HG03045 (cell line): Measurements from ENCODE around the gene SRMS.
"Not testable (repeated sequence)": the region's sequence is repeated elsewhere in the genome, so short reads cannot be mapped to it uniquely, and the experiment has no call there.

Experiments
- ATAC-seq: cut with Tn5 transposase; IDR thresholded peaks from one replicate; pipeline ENCODE4 v1.9.1; 2021; ENCODE audit warnings: mild to moderate bottlenecking, moderate library complexity; ENCODE audit not compliant: unreplicated experiment

Gene SRMS

GRCh38 chr20:63579017-63579694, 31.6 kb upstream of the SRMS start:
- no peak for ATAC-seq

DNA sequence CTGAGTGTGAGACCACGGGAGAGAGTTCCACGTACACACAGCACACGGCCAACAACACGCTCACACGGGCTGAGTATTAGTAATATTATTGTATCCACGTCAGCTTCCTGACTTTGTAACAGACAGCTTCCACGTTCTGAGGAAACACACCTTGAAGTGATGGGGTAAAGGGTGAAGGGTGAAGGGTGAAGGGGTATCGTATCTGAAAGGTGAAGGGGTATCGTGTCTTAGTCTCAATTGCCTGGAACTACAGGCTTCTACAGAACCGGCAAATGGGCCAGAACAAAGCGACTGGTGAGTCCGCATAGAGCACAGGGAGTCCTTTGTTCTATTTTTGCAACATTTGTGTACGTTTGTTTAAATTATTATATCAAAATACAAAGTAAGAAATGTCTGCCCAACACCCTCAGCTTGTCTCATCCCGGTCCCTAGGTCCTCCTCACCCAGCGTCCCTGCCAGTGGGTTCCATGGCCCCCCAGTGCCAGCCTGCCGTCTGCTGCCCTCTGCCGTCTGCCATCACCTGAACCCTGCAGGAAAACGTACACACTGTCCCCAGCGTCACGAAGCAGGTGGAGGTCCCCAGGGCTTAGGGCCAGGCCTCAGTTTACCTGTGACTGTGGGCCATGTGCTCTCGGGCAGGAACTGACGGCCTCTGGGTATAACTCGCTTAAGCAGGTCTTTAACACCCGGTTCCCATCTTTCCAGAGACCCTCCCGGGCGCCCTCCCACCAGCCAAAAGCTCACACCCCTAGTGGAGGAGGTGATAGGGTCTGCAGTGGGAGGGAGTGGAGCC, 30.9 kb upstream of the SRMS start:
- no peak for ATAC-seq

DNA sequence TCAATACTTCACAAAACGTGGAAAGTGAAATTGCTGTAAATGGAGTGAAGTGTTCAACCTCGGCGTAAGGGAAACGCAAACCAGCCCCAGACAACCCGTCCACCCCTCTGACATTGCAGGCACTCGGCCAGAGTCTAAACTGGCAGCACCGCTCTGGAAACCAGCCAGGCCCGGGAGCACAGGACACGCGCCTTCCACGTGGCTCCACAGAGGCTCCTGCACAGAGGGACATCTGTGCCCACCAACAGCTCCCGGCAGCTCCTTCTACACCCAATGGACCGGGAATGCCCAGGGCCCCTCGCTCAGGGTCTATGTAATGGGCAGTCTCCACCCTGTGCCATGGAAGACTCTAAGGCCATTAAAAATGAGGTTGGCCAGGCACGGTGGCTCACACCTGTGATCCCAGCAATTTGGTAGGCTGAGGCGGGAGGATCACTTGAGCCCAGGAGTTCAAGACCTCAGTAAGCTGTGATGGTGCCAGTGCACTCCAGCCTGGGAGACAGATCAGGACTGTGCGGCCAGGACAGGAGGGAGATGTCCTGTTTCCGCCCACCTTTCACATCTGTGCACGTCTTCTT, 29.9 kb upstream of the SRMS start:
- ATAC-seq = no peak

GRCh38 chr20:63576311-63576710, 28.8 kb upstream of the SRMS start:
- ATAC-seq = no peak

DNA sequence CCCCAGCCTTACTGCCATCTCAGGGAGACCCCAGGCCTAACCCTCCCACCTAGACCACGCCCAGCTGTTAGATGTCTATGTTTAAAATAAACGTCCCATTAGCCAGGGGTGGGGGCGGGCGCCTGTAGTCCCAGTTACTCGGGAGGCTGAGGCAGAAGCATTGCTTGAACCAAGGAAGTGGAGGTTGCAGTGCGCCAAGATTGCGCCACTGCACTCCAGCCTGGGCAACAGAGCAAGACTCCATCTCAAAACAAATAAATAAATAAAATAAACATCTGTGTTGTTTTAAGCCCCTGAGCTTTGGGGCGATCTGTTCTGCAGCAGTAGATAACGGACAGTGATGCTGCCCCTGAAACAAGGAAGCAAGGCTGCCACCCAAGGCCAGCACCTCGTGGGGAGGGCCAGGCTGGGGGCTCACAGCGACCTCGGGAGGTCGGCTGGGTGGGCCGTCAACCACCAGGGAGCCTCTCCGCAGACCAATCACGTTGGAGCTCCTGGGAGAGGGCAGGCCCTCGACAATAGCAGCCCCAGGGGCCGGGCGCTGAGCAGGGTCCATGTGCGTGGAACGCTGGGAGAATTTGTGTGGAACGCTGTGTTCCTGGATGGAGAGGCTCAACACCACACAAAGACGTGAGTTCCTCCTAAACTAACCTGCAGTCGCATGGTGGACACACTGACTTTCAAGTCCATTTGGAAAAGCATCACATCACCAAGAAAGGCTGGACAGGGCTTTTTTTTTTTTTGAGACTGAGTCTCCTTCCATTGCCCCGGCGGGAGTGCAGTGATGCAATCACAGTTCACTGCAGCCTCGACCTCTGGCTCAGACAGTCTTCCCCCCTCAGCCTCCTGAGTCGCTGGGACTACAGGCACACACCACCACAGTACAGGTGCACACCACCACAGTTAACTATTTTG, 27.5 kb upstream of the SRMS start:
- no peak for ATAC-seq

GRCh38 chr20:63574156-63574828, 26.7 kb upstream of the SRMS start, which contains the start of gene HELZ2:
TSS of gene HELZ2 (minus strand) at chr20:63574239. CDS start at chr20:63572385, 1,854 bp downstream.
- ATAC-seq = no peak

- ATAC-seq = no peak
Observed at GRCh38 chr20:63573647-63574131, 26.1 kb upstream of the SRMS start.

DNA sequence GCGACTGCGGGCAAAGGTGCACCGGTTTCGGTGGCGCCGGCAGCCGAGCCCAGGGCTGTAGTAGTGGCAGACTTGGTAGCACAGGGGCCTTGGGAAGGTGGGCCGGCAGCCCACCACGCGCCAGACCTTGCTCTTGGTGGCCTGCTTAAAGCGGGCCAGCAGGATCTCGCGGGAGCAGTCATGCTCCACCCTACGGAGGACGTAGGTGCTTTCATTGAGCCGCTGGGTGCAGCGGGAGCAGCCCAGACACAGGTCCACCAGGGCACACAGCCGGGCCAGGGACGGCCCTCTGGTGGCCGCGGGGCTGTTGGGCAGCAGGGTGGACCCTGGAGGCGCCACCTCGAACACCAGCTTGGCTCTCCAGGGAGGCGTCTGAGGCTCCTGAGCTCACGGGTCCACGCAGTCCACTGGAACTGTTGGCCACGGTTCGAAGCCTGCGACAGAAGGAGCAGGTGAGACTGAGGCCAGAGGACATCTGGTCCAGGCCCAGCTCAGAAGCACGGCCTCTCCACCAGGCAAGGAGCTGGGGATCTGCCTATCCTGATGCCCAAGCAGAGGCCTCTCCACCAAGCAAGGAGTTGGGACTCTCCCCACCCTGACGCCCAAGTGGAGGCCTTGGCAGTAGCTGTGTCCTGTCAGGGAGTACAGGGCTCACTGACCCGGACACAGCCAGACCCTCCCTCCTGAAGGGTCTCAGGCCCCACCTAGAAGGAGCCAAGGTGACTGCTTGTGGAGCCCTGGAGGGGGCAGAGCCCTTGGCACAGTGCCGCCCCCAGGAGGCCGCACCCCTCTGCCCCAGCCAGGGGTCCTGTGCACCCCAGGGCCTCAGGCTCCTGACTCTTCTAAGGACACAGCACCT, 25.5 kb upstream of the SRMS start:
- ATAC-seq = no peak

- ATAC-seq = no peak
Observed at GRCh38 chr20:63572071-63572787, 24.7 kb upstream of the SRMS start.

GRCh38 chr20:63571087-63571478, 23.5 kb upstream of the SRMS start:
- ATAC-seq = not testable (repeated sequence)

GRCh38 chr20:63570281-63571086, 22.9 kb upstream of the SRMS start:
- ATAC-seq = no peak

DNA sequence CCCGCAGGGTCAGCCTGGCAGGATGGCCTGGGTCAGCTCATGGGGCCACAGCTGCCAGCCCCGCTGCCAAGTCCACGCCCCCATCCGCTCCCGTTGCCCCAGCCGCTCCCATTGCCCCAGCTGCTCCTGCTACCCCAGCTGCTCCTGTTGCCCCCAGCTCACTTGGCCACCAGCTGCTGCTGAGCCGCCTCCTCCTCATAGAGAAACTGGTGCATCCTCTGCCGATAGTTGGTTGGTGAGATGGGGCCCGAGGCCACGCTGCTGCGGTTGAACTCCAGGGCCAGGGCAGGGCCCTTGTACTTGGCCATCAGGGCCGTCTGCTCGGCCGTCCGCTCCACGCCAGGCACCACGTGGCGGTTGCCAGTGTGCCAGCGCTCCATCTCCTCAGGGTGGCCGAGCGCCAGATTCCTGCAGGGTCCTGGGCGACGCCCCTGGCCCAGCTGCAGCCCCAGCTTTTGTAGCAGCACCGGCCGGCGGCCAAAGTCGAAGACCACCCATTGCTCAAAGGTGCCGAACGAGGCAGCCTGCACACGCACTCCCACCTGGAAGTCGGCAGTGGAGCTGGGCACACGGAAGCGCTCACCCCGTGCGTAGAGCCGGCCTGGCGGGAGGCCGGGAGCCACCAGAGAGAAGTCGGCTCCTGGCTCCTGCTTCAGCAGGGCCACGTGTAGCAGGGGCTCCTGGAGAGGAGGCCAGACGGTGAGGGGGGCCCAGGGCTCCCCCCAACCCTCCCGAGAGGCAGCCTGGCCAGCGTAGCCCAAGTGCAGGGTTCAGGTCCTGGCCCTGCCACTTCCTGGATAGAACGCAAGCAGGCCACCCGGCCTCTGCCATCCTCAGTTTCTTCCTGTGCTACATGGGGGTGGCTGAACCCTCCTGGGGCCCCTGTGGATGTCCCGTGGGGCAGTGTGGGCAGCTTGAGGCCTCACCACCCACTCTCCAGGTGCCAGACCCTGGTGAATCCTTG, 21.7 kb upstream of the SRMS start:
- ATAC-seq = no peak

GRCh38 chr20:63568170-63568981, 20.8 kb upstream of the SRMS start:
- ATAC-seq = peak; percentile 12

- ATAC-seq = peak; percentile 51
Observed at GRCh38 chr20:63567386-63568169, 20.0 kb upstream of the SRMS start.

GRCh38 chr20:63567136-63567385, 19.5 kb upstream of the SRMS start:
- ATAC-seq = no peak
